Trophoblast cell (in vitro differentiated cells and primary cell): ENCODE measurements around the gene PIAS4.
A peak's percentile ranks its signal among the peaks of the same experiment; 100 is the strongest.

ENCODE experiments used
- DNase-seq, 2 donors: peaks; one replicate each; pipeline ENCODE4 v3.0.0-alpha.2; 2016
- H2AFZ ChIP-seq: 2 replicates; pipeline ENCODE4 v1.6.1; 2013; ENCODE audit warnings: low read length, moderate library complexity, mild to moderate bottlenecking; ENCODE audit not compliant: insufficient read depth, poor library complexity
- H2AK5ac ChIP-seq: 2 replicates; pipeline ENCODE4 v1.6.1; 2013; ENCODE audit warnings: mild to moderate bottlenecking, low read length
- H2BK120ac ChIP-seq: 2 replicates; pipeline ENCODE4 v1.6.1; 2013; ENCODE audit warnings: low read length, mild to moderate bottlenecking, moderate library complexity; ENCODE audit not compliant: insufficient read depth, poor library complexity
- H2BK12ac ChIP-seq: 2 replicates; pipeline ENCODE4 v1.6.1; 2013; ENCODE audit warnings: mild to moderate bottlenecking, low read length, moderate library complexity
- H2BK5ac ChIP-seq: 2 replicates; pipeline ENCODE4 v1.6.1; 2013; ENCODE audit warnings: low read length, low read depth, moderate library complexity, mild to moderate bottlenecking; ENCODE audit not compliant: poor library complexity
- H3K14ac ChIP-seq: 2 replicates; pipeline ENCODE4 v1.6.1; 2013; ENCODE audit warnings: mild to moderate bottlenecking, low read length
- H3K18ac ChIP-seq: 2 replicates; pipeline ENCODE4 v1.6.1; 2013; ENCODE audit warnings: mild to moderate bottlenecking, low read length
- H3K23ac ChIP-seq: 2 replicates; pipeline ENCODE4 v1.6.1; 2013; ENCODE audit warnings: low read length
- H3K27ac ChIP-seq: 2 replicates; pipeline ENCODE4 v1.5.1; 2013; ENCODE audit warnings: low read depth, mild to moderate bottlenecking, inconsistent platforms, low read length, moderate library complexity
- H3K27me3 ChIP-seq: 2 replicates; pipeline ENCODE4 v1.6.1; 2013; ENCODE audit warnings: inconsistent platforms, mild to moderate bottlenecking, low read length, moderate library complexity; ENCODE audit not compliant: insufficient read depth
- H3K36me3 ChIP-seq, 2 experiments: 1 replicate in 1 of 2; 2 replicates in 1 of 2; pipeline ENCODE4 v1.6.1; 2013; ENCODE audit warnings: low read length in 2 of 2, mild to moderate bottlenecking in 2 of 2, moderate library complexity in 1 of 2; ENCODE audit not compliant: insufficient read depth in 2 of 2, control insufficient read depth in 1 of 2
- H3K4ac ChIP-seq: 2 replicates; pipeline ENCODE4 v1.6.1; 2013; ENCODE audit warnings: low read depth, mild to moderate bottlenecking, low read length, moderate library complexity
- H3K4me1 ChIP-seq, 2 experiments: 1 replicate in 1 of 2; 2 replicates in 1 of 2; pipeline ENCODE4 v1.6.1; 2013; ENCODE audit warnings: low read length in 2 of 2, mild to moderate bottlenecking in 2 of 2, moderate library complexity in 1 of 2; ENCODE audit not compliant: insufficient read depth in 2 of 2, control insufficient read depth in 1 of 2
- H3K4me2 ChIP-seq: 2 replicates; pipeline ENCODE4 v1.6.1; 2013; ENCODE audit warnings: inconsistent platforms, mild to moderate bottlenecking, low read length, moderate library complexity
- H3K4me3 ChIP-seq: 2 replicates; pipeline ENCODE4 v1.5.1; 2013; ENCODE audit warnings: mild to moderate bottlenecking, low read depth, low read length, inconsistent platforms
- H3K79me1 ChIP-seq: one replicate; pipeline ENCODE4 v1.6.1; 2013; ENCODE audit warnings: low read length
- H3K79me2 ChIP-seq: 2 replicates; pipeline ENCODE4 v1.6.1; 2013; ENCODE audit warnings: low read length, mild to moderate bottlenecking; ENCODE audit not compliant: control insufficient read depth, insufficient read depth, poor library complexity
- H3K9ac ChIP-seq: 2 replicates; pipeline ENCODE4 v1.6.1; 2013; ENCODE audit warnings: mild to moderate bottlenecking, low read length
- H3K9me3 ChIP-seq: 2 replicates; pipeline ENCODE4 v1.6.1; 2013; ENCODE audit warnings: low read depth, mild to moderate bottlenecking, control low read depth, inconsistent platforms, low read length; ENCODE audit not compliant: insufficient read depth
- H4K12ac ChIP-seq: 2 replicates; pipeline ENCODE4 v1.6.1; 2013; ENCODE audit warnings: low read depth, mild to moderate bottlenecking, low read length, moderate library complexity
- H4K8ac ChIP-seq: 2 replicates; pipeline ENCODE4 v1.6.1; 2013; ENCODE audit warnings: low read depth, mild to moderate bottlenecking, low read length, moderate library complexity
- H4K91ac ChIP-seq: one replicate; pipeline ENCODE4 v1.6.1; 2013; ENCODE audit warnings: low read depth, mild to moderate bottlenecking, low read length, moderate library complexity
- WGBS: extraction: QIAGEN DNeasy Blood & Tissue Kit; methylation state at CpG from one replicate; pipeline ENCODE4 v1.1.7; 2013; ENCODE audit warnings: missing lambda C conversion rate; ENCODE audit not compliant: insufficient read length, insufficient coverage; ENCODE audit errors: extremely low coverage; 5-methylcytosine and 5-hydroxymethylcytosine counted together

Gene PIAS4

GRCh38 chr19:3983542-3983914, 24.0 kb upstream of the PIAS4 start:
- Histone ChIP-seq H2BK5ac (no peak overlapping the region), H3K27ac (no peak overlapping the region), H3K18ac (no peak overlapping the region), H2BK12ac (no peak overlapping the region), H3K9ac (peak overlapping the region; percentile 51), H3K4me3 (peak overlapping the region; percentile 95), H3K4me2 (peak overlapping the region; percentile 80), H2AK5ac (no peak overlapping the region), H3K27me3 (no peaks in the 10 kb centered on the region), H4K12ac (no peak overlapping the region), H2BK120ac (no peak overlapping the region), H3K23ac (no peak overlapping the region), H3K4me1 (peaks cover 11 to 20% of the 10 kb centered on the region in 2 experiments), H3K79me2 (peaks cover 32% of the 10 kb centered on the region), H3K4ac (peak overlapping the region; percentile 84), H2AFZ (no peak overlapping the region), H3K79me1 (peaks cover 7% of the 10 kb centered on the region), H4K91ac (no peak overlapping the region), H3K36me3 (peaks cover 57 to 58% of the 10 kb centered on the region in 2 experiments), H3K9me3 (peaks cover 7% of the 10 kb centered on the region), H3K14ac (no peak overlapping the region), H4K8ac (no peak overlapping the region)
- WGBS: no CpG with 5 or more reads among the region's 7 CpGs
- no peak for DNase-seq

- Histone ChIP-seq H4K12ac (no peak overlapping the region), H3K9me3 (peaks cover 7% of the 10 kb centered on the region), H3K36me3 (peaks cover 53% of the 10 kb centered on the region in 2 experiments), H3K18ac (no peak overlapping the region), H2BK12ac (no peak overlapping the region), H3K4ac (peak overlapping the region; percentile 84), H4K8ac (no peak overlapping the region), H3K27me3 (no peaks in the 10 kb centered on the region), H3K79me2 (peaks cover 32% of the 10 kb centered on the region), H4K91ac (no peak overlapping the region), H3K23ac (peak overlapping the region; percentile 43), H3K4me2 (peak overlapping the region; percentile 80), H3K4me3 (peak overlapping the region; percentile 95), H2BK5ac (no peak overlapping the region), H2BK120ac (no peak overlapping the region), H3K14ac (peak overlapping the region; percentile 35), H2AFZ (no peak overlapping the region), H3K79me1 (peaks cover 7% of the 10 kb centered on the region), H2AK5ac (no peak overlapping the region), H3K9ac (peak overlapping the region; percentile 51), H3K27ac (no peak overlapping the region), H3K4me1 (peaks cover 11 to 20% of the 10 kb centered on the region in 2 experiments)
- no CpG with 5 or more reads among the region's 30 CpGs for WGBS
- peak in 1 of 2 donors; percentile 39 for DNase-seq
Observed at GRCh38 chr19:3983936-3984583, 23.5 kb upstream of the PIAS4 start.

GRCh38 chr19:3984584-3984907, 23.0 kb upstream of the PIAS4 start:
- Histone ChIP-seq H3K14ac (peak overlapping the region; percentile 90), H4K91ac (peak overlapping the region; percentile 83), H3K79me1 (peaks cover 7% of the 10 kb centered on the region), H3K27me3 (no peaks in the 10 kb centered on the region), H3K9me3 (peaks cover 7% of the 10 kb centered on the region), H3K9ac (peak overlapping the region; percentile 94), H2BK120ac (peak overlapping the region; percentile 74), H4K8ac (no peak overlapping the region), H3K4me1 (peaks cover 11 to 20% of the 10 kb centered on the region in 2 experiments), H3K36me3 (peaks cover 48% of the 10 kb centered on the region in 2 experiments), H3K4ac (peak overlapping the region; percentile 84), H2BK12ac (no peak overlapping the region), H3K18ac (peak overlapping the region; percentile 60), H2AFZ (no peak overlapping the region), H3K79me2 (peaks cover 32% of the 10 kb centered on the region), H3K4me3 (peak overlapping the region; percentile 95), H4K12ac (no peak overlapping the region), H3K4me2 (peak overlapping the region; percentile 80), H3K27ac (peak overlapping the region; percentile 88), H3K23ac (peak overlapping the region; percentile 53), H2BK5ac (peak overlapping the region; percentile 82), H2AK5ac (no peak overlapping the region)
- no CpG with 5 or more reads among the region's 10 CpGs for WGBS
- DNase-seq: no peak

- peaks cover 11 to 20% of the 10 kb centered on the region in 2 experiments for H3K4me1 ChIP-seq
- peaks cover 7% of the 10 kb centered on the region for H3K79me1 ChIP-seq
- H3K18ac ChIP-seq: peak within 1 kb of the TSS; percentile 60
- H3K4me2 ChIP-seq: peak within 1 kb of the TSS; percentile 80
- peak within 1 kb of the TSS; percentile 82 for H2BK5ac ChIP-seq
- H3K36me3 ChIP-seq: peaks cover 43% of the 10 kb centered on the region in 2 experiments
- H4K12ac ChIP-seq: peak within 1 kb of the TSS; percentile 64
- DNase-seq: peak; percentile 79 to 96
- peak within 1 kb of the TSS; percentile 94 for H3K9ac ChIP-seq
- WGBS: no CpG with 5 or more reads among the region's 80 CpGs
- peak within 1 kb of the TSS; percentile 74 for H2BK120ac ChIP-seq
- peaks cover 5% of the 10 kb centered on the region for H3K9me3 ChIP-seq
- no peaks in the 10 kb centered on the region for H3K27me3 ChIP-seq
- peak within 1 kb of the TSS; percentile 88 for H3K27ac ChIP-seq
- peak within 1 kb of the TSS; percentile 83 for H4K91ac ChIP-seq
- peak within 1 kb of the TSS; percentile 81 for H2AK5ac ChIP-seq
- H3K23ac ChIP-seq: peak within 1 kb of the TSS; percentile 53
- H3K14ac ChIP-seq: peak within 1 kb of the TSS; percentile 90
- H4K8ac ChIP-seq: peak within 1 kb of the TSS; percentile 90
- no peak within 1 kb of the TSS for H2AFZ ChIP-seq
- H3K4ac ChIP-seq: peak within 1 kb of the TSS; percentile 84
- H3K79me2 ChIP-seq: peaks cover 32% of the 10 kb centered on the region
- H2BK12ac ChIP-seq: no peak within 1 kb of the TSS
- peak within 1 kb of the TSS; percentile 95 for H3K4me3 ChIP-seq
Observed at GRCh38 chr19:3984908-3985642, 22.5 kb upstream of the PIAS4 start, which contains the start of gene EEF2. Gene EEF2, minus strand, starts transcription at chr19:3985463. Its CDS starts 83 bp downstream, at chr19:3985380.
